ENCODE results near the gene NKTR. TPM values are rescaled to one million over a fixed set of nuclear protein-coding genes. Genes with fewer than 3 reads are reported as not detected.

NKTR gene
- total and polyA plus RNA-seq, 2 of the 13 experiments (the other 11 are each of a cell fraction or from before 2014, with no cell fraction given) = 41.3 to 59.6 TPM

DNA sequence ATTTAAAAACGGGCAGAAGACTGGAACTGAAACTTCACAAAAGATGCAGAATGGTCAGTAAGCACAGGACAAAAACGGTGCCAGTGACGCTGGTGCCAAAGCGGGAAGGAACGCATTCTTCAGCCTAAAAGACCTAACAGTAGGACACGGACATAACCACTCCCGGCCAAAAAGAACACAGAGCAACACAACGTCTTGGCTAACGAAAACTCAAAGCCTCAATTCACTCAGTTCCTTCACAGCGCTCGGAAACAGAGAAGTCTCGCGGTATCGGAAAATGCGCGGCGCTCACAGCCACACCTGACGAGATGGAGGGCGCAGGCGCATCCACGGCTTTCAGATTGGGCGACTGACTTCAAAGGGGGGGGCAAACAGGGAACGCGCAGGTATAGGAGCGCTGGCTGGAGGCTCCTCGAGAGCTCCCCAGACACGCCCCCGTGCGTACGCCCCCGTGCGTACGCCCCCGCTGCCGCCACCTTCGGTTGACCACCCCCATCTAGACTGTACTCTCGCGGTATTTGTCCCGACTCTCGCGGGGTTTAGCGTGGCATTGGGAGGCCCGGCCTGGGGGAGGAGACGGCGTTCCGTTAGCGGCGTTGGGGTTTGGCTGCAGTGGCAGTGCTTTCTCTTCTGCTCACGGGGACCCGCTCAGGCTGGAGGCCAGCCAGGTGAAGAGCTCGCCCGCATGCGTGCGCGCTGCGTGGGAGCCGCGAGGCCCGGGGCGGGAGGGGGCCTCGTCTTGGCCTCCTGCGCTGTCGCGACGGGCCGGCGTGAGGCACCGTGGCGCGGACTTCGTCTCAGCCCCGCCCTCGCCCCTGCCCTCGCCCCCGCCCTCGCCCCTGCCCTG is at the start of gene NKTR (continued):
- peak; percentile 67; the same call in 1 of the 2 replicates for TF ChIP-seq ZNF761 (CRISPR knock-in tag; conservative IDR thresholded peaks at IDR 0.05)
- TF ChIP-seq REPIN1 (CRISPR knock-in tag; IDR thresholded peaks at IDR 0.05; ENCODE audit: borderline replicate concordance, low read depth) = peak; percentile 33; the same call in 1 of the 2 replicates
- no peak; the same call in none of the 2 replicates for TF ChIP-seq ETV5 (CRISPR knock-in tag; IDR thresholded peaks at IDR 0.05; ENCODE audit: borderline replicate concordance)
- TF ChIP-seq RFX5 (IDR thresholded peaks at IDR 0.05; ENCODE audit: low read depth, low read length) = no peak
- no peak for TF ChIP-seq ZNF143 (CRISPR knock-in tag; IDR thresholded peaks at IDR 0.05)
- no peak for TF ChIP-seq DMTF1 (CRISPR knock-in tag; IDR thresholded peaks at IDR 0.05)
- peak; percentile 61 for TF ChIP-seq CREB1 (IDR thresholded peaks at IDR 0.05)
- TF ChIP-seq CREB1 (CRISPR knock-in tag; IDR thresholded peaks at IDR 0.05) = peak; percentile 69
- TF ChIP-seq ZNF329 (CRISPR knock-in tag; IDR thresholded peaks at IDR 0.05; ENCODE audit: low read depth) = peak; percentile 60; the same call in 1 of the 2 replicates
- TF ChIP-seq GABPB1 (CRISPR knock-in tag; IDR thresholded peaks at IDR 0.05) = peak; percentile 75
- TF ChIP-seq HCFC1 (IDR thresholded peaks at IDR 0.05; ENCODE audit: low read depth, low read length) = no peak; the same call in 1 of the 2 replicates
- TF ChIP-seq ZNF547 (CRISPR knock-in tag; IDR thresholded peaks at IDR 0.05) = no peak
- TF ChIP-seq ZNF558 (CRISPR knock-in tag; IDR thresholded peaks at IDR 0.05; ENCODE audit: borderline replicate concordance) = peak; percentile 76; the same call in 1 of the 2 replicates
- TF ChIP-seq, protein P1, sequence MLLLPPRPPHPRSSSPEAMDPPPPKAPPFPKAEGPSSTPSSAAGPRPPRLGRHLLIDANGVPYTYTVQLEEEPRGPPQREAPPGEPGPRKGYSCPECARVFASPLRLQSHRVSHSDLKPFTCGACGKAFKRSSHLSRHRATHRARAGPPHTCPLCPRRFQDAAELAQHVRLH (CRISPR knock-in tag; IDR thresholded peaks at IDR 0.05; ENCODE audit: borderline replicate concordance, low read depth) = 0 out of 2 replicates have a peak, but pooled peaks have one; percentile 10
- TF ChIP-seq ZNF772 (CRISPR knock-in tag; IDR thresholded peaks at IDR 0.05) = peak; percentile 54
- TF ChIP-seq ZEB1 (IDR thresholded peaks at IDR 0.05; ENCODE audit: insufficient replicate concordance, low read depth) = peak; percentile 90
- no peak for TF ChIP-seq ZNF597 (CRISPR knock-in tag; IDR thresholded peaks at IDR 0.05)
- no peak for TF ChIP-seq CBX2 (IDR thresholded peaks at IDR 0.05; ENCODE audit: low read depth, low read length)
- TF ChIP-seq CBX2 (CRISPR knock-in tag; IDR thresholded peaks at IDR 0.05; ENCODE audit: low read depth) = no peak
- TF ChIP-seq, protein P2, sequence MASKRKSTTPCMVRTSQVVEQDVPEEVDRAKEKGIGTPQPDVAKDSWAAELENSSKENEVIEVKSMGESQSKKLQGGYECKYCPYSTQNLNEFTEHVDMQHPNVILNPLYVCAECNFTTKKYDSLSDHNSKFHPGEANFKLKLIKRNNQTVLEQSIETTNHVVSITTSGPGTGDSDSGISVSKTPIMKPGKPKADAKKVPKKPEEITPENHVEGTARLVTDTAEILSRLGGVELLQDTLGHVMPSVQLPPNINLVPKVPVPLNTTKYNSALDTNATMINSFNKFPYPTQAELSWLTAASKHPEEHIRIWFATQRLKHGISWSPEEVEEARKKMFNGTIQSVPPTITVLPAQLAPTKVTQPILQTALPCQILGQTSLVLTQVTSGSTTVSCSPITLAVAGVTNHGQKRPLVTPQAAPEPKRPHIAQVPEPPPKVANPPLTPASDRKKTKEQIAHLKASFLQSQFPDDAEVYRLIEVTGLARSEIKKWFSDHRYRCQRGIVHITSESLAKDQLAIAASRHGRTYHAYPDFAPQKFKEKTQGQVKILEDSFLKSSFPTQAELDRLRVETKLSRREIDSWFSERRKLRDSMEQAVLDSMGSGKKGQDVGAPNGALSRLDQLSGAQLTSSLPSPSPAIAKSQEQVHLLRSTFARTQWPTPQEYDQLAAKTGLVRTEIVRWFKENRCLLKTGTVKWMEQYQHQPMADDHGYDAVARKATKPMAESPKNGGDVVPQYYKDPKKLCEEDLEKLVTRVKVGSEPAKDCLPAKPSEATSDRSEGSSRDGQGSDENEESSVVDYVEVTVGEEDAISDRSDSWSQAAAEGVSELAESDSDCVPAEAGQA (IDR thresholded peaks at IDR 0.05; ENCODE audit: low read depth) = no peak
- TF ChIP-seq, protein P2 (CRISPR knock-in tag; IDR thresholded peaks at IDR 0.05; ENCODE audit: borderline replicate concordance) = no peak
